H1 (cell line): ENCODE measurements around the gene MAPK1. TPM values are rescaled to one million over a fixed set of nuclear protein-coding genes. Genes with fewer than 3 reads are reported as not detected.
"Not testable (repeated sequence)": the region's sequence is repeated elsewhere in the genome, so short reads cannot be mapped to it uniquely, and the experiment has no call there.

Experiments
- CTCF ChIA-PET: fragments of 300-600 bp; sonication (Branson Sonifier 250); formaldehyde crosslinking; loops from one replicate; lab custom pipeline; 2021; ENCODE audit not compliant: partially characterized antibody; lab: Charles Lee
- POLR2A ChIA-PET: fragments of 300-600 bp; sonication (Branson Sonifier 250); formaldehyde crosslinking; loops from one replicate; lab custom pipeline; 2021; ENCODE audit warnings: inconsistent platforms; ENCODE audit not compliant: partially characterized antibody; lab: Charles Lee
- DNase-seq, 2 experiments: peaks; one replicate each; pipeline versions ENCODE4 v3.0.0 to v3.0.0-alpha.2; 2010 to 2022; ENCODE audit warnings: low spot score in 2 of 2, low read depth in 1 of 2, mixed read lengths in 1 of 2
- FAIRE-seq: peaks from 2 replicates; lab custom pipeline; 2011; peaks lifted over from hg19 to GRCh38; lab: Jason Lieb, UNC
- H2AFZ ChIP-seq: 2 replicates; pipeline ENCODE4 v1.8.1; 2012; ENCODE audit warnings: low read length, inconsistent platforms
- H2AK5ac ChIP-seq: 2 replicates; pipeline ENCODE4 v1.6.1; 2013; ENCODE audit warnings: low read depth, low read length
- H2BK120ac ChIP-seq: replicated peaks from 2 replicates; pipeline ENCODE3; 2013; ENCODE audit warnings: low read depth, low read length, inconsistent platforms
- H2BK12ac ChIP-seq: 2 replicates; pipeline ENCODE4 v1.6.1; 2013; ENCODE audit warnings: low read depth, low read length
- H2BK15ac ChIP-seq: 2 replicates; pipeline ENCODE4 v1.6.1; 2013; ENCODE audit warnings: low read length
- H2BK20ac ChIP-seq: 2 replicates; pipeline ENCODE4 v1.6.1; 2013; ENCODE audit warnings: low read length
- H2BK5ac ChIP-seq: 2 replicates; pipeline ENCODE4 v1.6.1; 2013; ENCODE audit warnings: low read depth, low read length
- H3K14ac ChIP-seq: 2 replicates; pipeline ENCODE4 v1.6.1; 2013; ENCODE audit warnings: inconsistent platforms; ENCODE audit not compliant: insufficient read length
- H3K18ac ChIP-seq: 2 replicates; pipeline ENCODE4 v1.6.1; 2013; ENCODE audit warnings: low read length; ENCODE audit errors: extremely low read depth
- H3K23ac ChIP-seq: 2 replicates; pipeline ENCODE4 v1.6.1; 2013; ENCODE audit warnings: inconsistent platforms; ENCODE audit not compliant: insufficient read length
- H3K23me2 ChIP-seq: 2 replicates; pipeline ENCODE4 v1.6.1; 2013; ENCODE audit warnings: low read depth, low read length
- H3K27ac ChIP-seq: 2 replicates; pipeline ENCODE4 v1.6.1; 2011; ENCODE audit warnings: low read depth, low read length, inconsistent platforms
- H3K27me3 ChIP-seq, 4 experiments: replicated peaks in 1 of 4; 1 replicate in 1 of 4; 2 replicates in 3 of 4; pipeline versions ENCODE4 v1.6.1 to v1.8.1; 2011 to 2013; ENCODE audit warnings: low read length in 3 of 4, mild to moderate bottlenecking in 3 of 4, inconsistent platforms in 2 of 4, mixed read lengths in 2 of 4, moderate library complexity in 1 of 4; ENCODE audit not compliant: control insufficient read depth in 3 of 4, insufficient read depth in 3 of 4; ENCODE audit errors: extremely low read depth in 1 of 4
- H3K36me3 ChIP-seq, 4 experiments: 2 replicates each; pipeline versions ENCODE4 v1.6.1 to v1.8.1; 2011 to 2013; ENCODE audit warnings: mild to moderate bottlenecking in 4 of 4, low read length in 3 of 4, moderate library complexity in 2 of 4, control low read depth in 1 of 4, inconsistent platforms in 1 of 4; ENCODE audit not compliant: insufficient read depth in 4 of 4, control insufficient read depth in 2 of 4
- H3K4ac ChIP-seq: replicated peaks from 2 replicates; pipeline ENCODE3; 2013; ENCODE audit warnings: low read length, low read depth, mixed read lengths, inconsistent platforms; ENCODE audit not compliant: insufficient read length
- H3K4me1 ChIP-seq, 4 experiments: replicated peaks in 1 of 4; 1 replicate in 1 of 4; 2 replicates in 3 of 4; pipeline versions ENCODE4 v1.6.1 to v1.8.1; 2011 to 2013; ENCODE audit warnings: low read length in 3 of 4, inconsistent platforms in 2 of 4, mixed read lengths in 1 of 4; ENCODE audit not compliant: insufficient read depth in 4 of 4, control insufficient read depth in 3 of 4
- H3K4me2 ChIP-seq, 2 experiments: 2 replicates each; pipeline versions ENCODE4 v1.6.1 to v1.8.1; 2011 to 2013; ENCODE audit warnings: low read depth in 2 of 2, low read length in 2 of 2, control low read depth in 1 of 2, inconsistent platforms in 1 of 2, mild to moderate bottlenecking in 1 of 2; ENCODE audit not compliant: insufficient read depth in 1 of 2
- H3K4me3 ChIP-seq, 4 experiments: fragments of 200-600, 300-600 bp in 1 of 4; sonication (generic), shearing (Covaris generic), sonication (Bioruptor Twin) in 1 of 4; 2 replicates each; pipeline versions ENCODE4 v1.5.1 to v1.8.1; 2011 to 2016; ENCODE audit warnings: low read length in 4 of 4, low read depth in 3 of 4, control low read depth in 2 of 4, inconsistent platforms in 2 of 4, mild to moderate bottlenecking in 2 of 4, mixed read lengths in 1 of 4, moderate library complexity in 1 of 4; ENCODE audit not compliant: insufficient read depth in 2 of 4; ENCODE audit errors: extremely low read depth in 1 of 4
- H3K56ac ChIP-seq: replicated peaks from 2 replicates; pipeline ENCODE3; 2013; ENCODE audit warnings: low read depth, mild to moderate bottlenecking, mixed read lengths, low read length, inconsistent platforms; ENCODE audit not compliant: insufficient read length
- H3K79me1 ChIP-seq: 2 replicates; pipeline ENCODE4 v1.6.1; 2013; ENCODE audit warnings: low read depth, low read length, control low read depth
- H3K79me2 ChIP-seq, 2 experiments: 2 replicates each; pipeline versions ENCODE4 v1.6.1 to v1.8.1; 2012 to 2013; ENCODE audit warnings: low read length in 2 of 2, mild to moderate bottlenecking in 2 of 2, inconsistent platforms in 1 of 2; ENCODE audit not compliant: insufficient read depth in 2 of 2, control insufficient read depth in 1 of 2
- H3K9ac ChIP-seq, 4 experiments: replicated peaks in 1 of 4; 1 replicate in 1 of 4; 2 replicates in 3 of 4; pipeline versions ENCODE4 v1.6.1 to v1.8.1; 2011 to 2013; ENCODE audit warnings: low read depth in 3 of 4, low read length in 3 of 4, control low read depth in 2 of 4, mild to moderate bottlenecking in 2 of 4, moderate library complexity in 2 of 4, inconsistent platforms in 1 of 4; ENCODE audit errors: extremely low read depth in 1 of 4
- H3K9me3 ChIP-seq, 2 experiments: 2 replicates each; pipeline versions ENCODE4 v1.6.1 to v1.8.1; 2012 to 2013; ENCODE audit warnings: mild to moderate bottlenecking in 2 of 2, moderate library complexity in 2 of 2, control low read depth in 1 of 2, inconsistent platforms in 1 of 2, low read depth in 1 of 2, low read length in 1 of 2, mixed read lengths in 1 of 2; ENCODE audit not compliant: insufficient read depth in 2 of 2
- H4K20me1 ChIP-seq, 2 experiments: replicated peaks in 1 of 2; 2 replicates each; pipeline versions ENCODE3 to v1.8.1; 2011 to 2013; ENCODE audit warnings: inconsistent platforms in 2 of 2, low read length in 2 of 2, mild to moderate bottlenecking in 1 of 2; ENCODE audit not compliant: insufficient read depth in 2 of 2, control insufficient read depth in 1 of 2
- H4K5ac ChIP-seq: 2 replicates; pipeline ENCODE4 v1.6.1; 2013; ENCODE audit warnings: low read length, low read depth, mixed read lengths, inconsistent platforms; ENCODE audit not compliant: insufficient read length
- H4K8ac ChIP-seq: 2 replicates; pipeline ENCODE4 v1.8.0; 2013; ENCODE audit warnings: mild to moderate bottlenecking, moderate library complexity, low read length, inconsistent platforms; ENCODE audit not compliant: insufficient read depth; ENCODE audit errors: extremely low read depth
- H4K91ac ChIP-seq: replicated peaks from 2 replicates; pipeline ENCODE3; 2013; ENCODE audit warnings: low read length, mixed read lengths, inconsistent platforms; ENCODE audit not compliant: insufficient read length
- WGBS, 2 experiments: shearing (Covaris generic) in 1 of 2; methylation state at CpG; one replicate each; pipeline versions ENCODE4 v1.1.6 to v1.1.7; 2013 to 2015; ENCODE audit warnings: low lambda C conversion rate in 2 of 2, mixed read lengths in 2 of 2, inconsistent platforms in 1 of 2, low coverage in 1 of 2, missing lambda C conversion rate in 1 of 2; ENCODE audit not compliant: insufficient replicate concordance in 2 of 2, insufficient coverage in 1 of 2, insufficient read length in 1 of 2; ENCODE audit errors: extremely low coverage in 1 of 2, missing lambda C conversion rate in 1 of 2; 5-methylcytosine and 5-hydroxymethylcytosine counted together
- polyA plus RNA-seq, 7 experiments: library from polyadenylated mRNA; depleted of rRNA in 3 of 7; stranded (reverse) in 5 of 7; unstranded in 2 of 7; fragments of >200 nt in 5 of 7; fragments of 200-250 nt in 2 of 7; gene quantifications; 1 replicate in 5 of 7; 2 replicates in 1 of 7; 4 replicates in 1 of 7; pipeline versions ENCODE4 v1.2.1 to v1.2.3, GENCODE V29; 2011 to 2013; ENCODE audit warnings: missing spikeins in 2 of 7, mixed read lengths in 2 of 7
- total RNA-seq: library from RNA; stranded (reverse); fragmentation: NEBNext Ultra II Directional; extraction: Animal tissue kit (Norgen Biotek cat#: 25700); gene quantifications from 2 replicates; pipeline ENCODE4 v1.2.1, GENCODE V29; 2021

The MAPK1 gene
- total and polyA plus RNA-seq, 2 of the 8 experiments (the other 6 are each of a cell fraction or from before 2014, with no cell fraction given): 28.1 to 101 TPM

- not testable (repeated sequence) for H3K14ac ChIP-seq, H3K79me2 ChIP-seq, H3K23ac ChIP-seq, H4K91ac ChIP-seq, H2BK120ac ChIP-seq, H3K9ac ChIP-seq, H3K27me3 ChIP-seq, H3K4ac ChIP-seq, H3K18ac ChIP-seq, FAIRE-seq, H3K27ac ChIP-seq, H3K56ac ChIP-seq, H2BK12ac ChIP-seq, H3K4me1 ChIP-seq, H2BK5ac ChIP-seq, H3K4me3 ChIP-seq, DNase-seq, H3K79me1 ChIP-seq, H2BK20ac ChIP-seq, H3K23me2 ChIP-seq, H3K4me2 ChIP-seq, H2BK15ac ChIP-seq, H4K8ac ChIP-seq, H2AK5ac ChIP-seq, H4K5ac ChIP-seq, H3K36me3 ChIP-seq, H3K9me3 ChIP-seq, H4K20me1 ChIP-seq, H2AFZ ChIP-seq
- ChIA-PET POLR2A (interaction anchor here (0.7 to 1.2 kb wide), 2 partner anchors 9 to 20 kb away, joined by 3 to 4 read pairs; partner anchors contain the start of gene YPEL1), CTCF (interaction anchor here (1.4 kb wide), 1 partner anchor 72 kb away, joined by 3 read pairs; no protein-coding TSS in a partner anchor)
- WGBS, 2 experiments: 78% methylated on average over 6 of the region's 6 CpGs; no CpG with 5 or more reads in 1 of the 2 experiments
Measured at GRCh38 chr22:21744917-21745316, 122.5 kb downstream of the MAPK1 start.
